Measurements from ENCODE around the gene FOXK1. TPM values are rescaled to one million over a fixed set of nuclear protein-coding genes. Genes with fewer than 3 reads are reported as not detected.
A peak's percentile ranks its signal among the peaks of the same experiment; 100 is the strongest.

Gene FOXK1
- total and polyA plus RNA-seq, 9 of the 15 experiments (the other 6 are each of a cell fraction or from before 2014, with no cell fraction given), result 0.32 to 45.5 (median 8.1) TPM

DNA sequence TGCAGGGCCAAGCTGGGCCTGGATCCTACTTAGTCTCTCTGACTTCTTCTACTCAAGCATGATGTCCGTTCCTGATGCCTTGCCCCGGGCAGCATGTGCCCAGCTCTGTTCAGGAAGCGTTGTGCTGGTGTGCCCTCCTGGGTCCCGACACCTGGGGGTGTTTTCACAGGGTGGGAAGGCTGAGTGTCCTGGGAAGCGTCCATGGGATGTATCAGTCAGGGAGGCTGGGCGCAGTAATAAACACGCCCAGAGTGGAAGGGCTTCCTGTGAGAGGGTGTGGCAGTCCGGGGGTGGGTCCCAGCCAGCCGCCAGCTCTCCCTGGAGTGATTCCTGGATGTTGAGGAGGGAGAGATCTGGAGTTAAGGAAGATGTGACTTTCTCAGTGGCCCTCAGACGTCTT is 29.0 kb downstream of the FOXK1 start:
- peaks cover 32% of the 10 kb centered on the region; the same call in 2 of the 3 replicates for H3K36me3 ChIP-seq (ENCODE audit: control insufficient read depth, insufficient read depth, low read length)
- WGBS (ENCODE audit: insufficient coverage, low coverage, missing lambda C conversion rate), result 97% methylated on average over 10 of the region's 10 CpGs
- BruUV-seq (replicated peaks), result no TSS peak

More for the DNA sequence above, 29.0 kb downstream of the FOXK1 start:
- in situ Hi-C loops (cut with MboI) (no loop called here), intact Hi-C loops (cut with micrococcal nuclease) (no loop called here)
- CTCF ChIA-PET (ENCODE audit: low intra/inter-chr PET ratio), result no interaction called here
- Histone ChIP-seq H3K9ac (ENCODE audit: insufficient read depth in 1 of 2, low read depth in 2 of 2, low read length in 2 of 2) (no peak overlapping the region), H2AFZ (ENCODE audit: low read depth, low read length) (no peak overlapping the region), H3K9me1 (ENCODE audit: control insufficient read depth, insufficient read depth, low read length) (peaks cover 17% of the 10 kb centered on the region), H3K4me1 (replicated peaks in 1 of 2; ENCODE audit: control insufficient read depth in 2 of 2, insufficient read depth in 2 of 2, low read length in 2 of 2) (peaks cover 14 to 31% of the 10 kb centered on the region in 2 experiments; a peak in 4 of 5 replicates), H3K79me2 (ENCODE audit: control insufficient read depth, insufficient read depth, low read length) (peaks cover 93% of the 10 kb centered on the region), H3K4me3 (no peak overlapping the region), H3K4me2 (ENCODE audit: insufficient read depth, low read length) (no peak overlapping the region), H3K27ac (ENCODE audit: extremely low read depth, low read depth, low read length) (no peak overlapping the region), H4K20me1 (replicated peaks; ENCODE audit: control insufficient read depth, insufficient read depth, low read length) (peaks cover 38% of the 10 kb centered on the region), H3K27me3 (ENCODE audit: control insufficient read depth in 2 of 2, insufficient read depth in 2 of 2, low read length in 2 of 2) (no peaks in the 10 kb centered on the region), H3K9me3 (replicated peaks; ENCODE audit: control insufficient read depth, insufficient read depth, low read depth, low read length) (peaks cover 4% of the 10 kb centered on the region)
- POLR2A ChIA-PET, result interaction anchor here (1.1 to 1.3 kb wide), 2 partner anchors 10 to 21 kb away, joined by 3 to 5 read pairs; no protein-coding TSS in a partner anchor
- TF ChIP-seq BCOR (IDR thresholded peaks at IDR 0.05), result 0 out of 2 replicates have a peak, but pooled peaks have one; percentile 24
- TF ChIP-seq FIP1L1 (IDR thresholded peaks at IDR 0.05; ENCODE audit: low read depth, low read length, poor library complexity, severe bottlenecking), result no peak
- TF ChIP-seq, protein P1, sequence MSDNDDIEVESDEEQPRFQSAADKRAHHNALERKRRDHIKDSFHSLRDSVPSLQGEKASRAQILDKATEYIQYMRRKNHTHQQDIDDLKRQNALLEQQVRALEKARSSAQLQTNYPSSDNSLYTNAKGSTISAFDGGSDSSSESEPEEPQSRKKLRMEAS (CRISPR knock-in tag; IDR thresholded peaks at IDR 0.05), result no peak
- 0 out of 4 replicates have a peak, but pooled peaks of 1 of the 2 experiments have one; percentile 14 for TF ChIP-seq KDM1A (IDR thresholded peaks at IDR 0.05)
- no peak for TF ChIP-seq ZNF583 (CRISPR knock-in tag; IDR thresholded peaks at IDR 0.05)
- TF ChIP-seq MTF1 (CRISPR knock-in tag; IDR thresholded peaks at IDR 0.05; ENCODE audit: borderline replicate concordance), result no peak
- TF ChIP-seq TRIM28 (IDR thresholded peaks at IDR 0.05), result peak; percentile 54; the same call in 1 of the 2 replicates
- TF ChIP-seq, protein P2, sequence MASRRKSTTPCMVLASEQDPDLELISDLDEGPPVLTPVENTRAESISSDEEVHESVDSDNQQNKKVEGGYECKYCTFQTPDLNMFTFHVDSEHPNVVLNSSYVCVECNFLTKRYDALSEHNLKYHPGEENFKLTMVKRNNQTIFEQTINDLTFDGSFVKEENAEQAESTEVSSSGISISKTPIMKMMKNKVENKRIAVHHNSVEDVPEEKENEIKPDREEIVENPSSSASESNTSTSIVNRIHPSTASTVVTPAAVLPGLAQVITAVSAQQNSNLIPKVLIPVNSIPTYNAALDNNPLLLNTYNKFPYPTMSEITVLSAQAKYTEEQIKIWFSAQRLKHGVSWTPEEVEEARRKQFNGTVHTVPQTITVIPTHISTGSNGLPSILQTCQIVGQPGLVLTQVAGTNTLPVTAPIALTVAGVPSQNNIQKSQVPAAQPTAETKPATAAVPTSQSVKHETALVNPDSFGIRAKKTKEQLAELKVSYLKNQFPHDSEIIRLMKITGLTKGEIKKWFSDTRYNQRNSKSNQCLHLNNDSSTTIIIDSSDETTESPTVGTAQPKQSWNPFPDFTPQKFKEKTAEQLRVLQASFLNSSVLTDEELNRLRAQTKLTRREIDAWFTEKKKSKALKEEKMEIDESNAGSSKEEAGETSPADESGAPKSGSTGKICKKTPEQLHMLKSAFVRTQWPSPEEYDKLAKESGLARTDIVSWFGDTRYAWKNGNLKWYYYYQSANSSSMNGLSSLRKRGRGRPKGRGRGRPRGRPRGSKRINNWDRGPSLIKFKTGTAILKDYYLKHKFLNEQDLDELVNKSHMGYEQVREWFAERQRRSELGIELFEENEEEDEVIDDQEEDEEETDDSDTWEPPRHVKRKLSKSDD (conservative IDR thresholded peaks at IDR 0.05; ENCODE audit: low read length), result no peak
- TF ChIP-seq NCOR1 (IDR thresholded peaks at IDR 0.05), result no peak
- TF ChIP-seq NCOA4 (IDR thresholded peaks at IDR 0.05; ENCODE audit: partially characterized antibody), result no peak
- TF ChIP-seq SRSF9 (IDR thresholded peaks at IDR 0.05; ENCODE audit: borderline replicate concordance, low read depth, low read length), result no peak
- TF ChIP-seq OTX1 (CRISPR knock-in tag; IDR thresholded peaks at IDR 0.05), result no peak
- TF ChIP-seq, protein P3, sequence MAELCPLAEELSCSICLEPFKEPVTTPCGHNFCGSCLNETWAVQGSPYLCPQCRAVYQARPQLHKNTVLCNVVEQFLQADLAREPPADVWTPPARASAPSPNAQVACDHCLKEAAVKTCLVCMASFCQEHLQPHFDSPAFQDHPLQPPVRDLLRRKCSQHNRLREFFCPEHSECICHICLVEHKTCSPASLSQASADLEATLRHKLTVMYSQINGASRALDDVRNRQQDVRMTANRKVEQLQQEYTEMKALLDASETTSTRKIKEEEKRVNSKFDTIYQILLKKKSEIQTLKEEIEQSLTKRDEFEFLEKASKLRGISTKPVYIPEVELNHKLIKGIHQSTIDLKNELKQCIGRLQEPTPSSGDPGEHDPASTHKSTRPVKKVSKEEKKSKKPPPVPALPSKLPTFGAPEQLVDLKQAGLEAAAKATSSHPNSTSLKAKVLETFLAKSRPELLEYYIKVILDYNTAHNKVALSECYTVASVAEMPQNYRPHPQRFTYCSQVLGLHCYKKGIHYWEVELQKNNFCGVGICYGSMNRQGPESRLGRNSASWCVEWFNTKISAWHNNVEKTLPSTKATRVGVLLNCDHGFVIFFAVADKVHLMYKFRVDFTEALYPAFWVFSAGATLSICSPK (IDR thresholded peaks at IDR 0.05; ENCODE audit: borderline replicate concordance), result no peak
- 0 out of 2 replicates have a peak, but pooled peaks have one; percentile 43 for TF ChIP-seq CBX1 (IDR thresholded peaks at IDR 0.05; ENCODE audit: low read depth)
- TF ChIP-seq, protein P4, sequence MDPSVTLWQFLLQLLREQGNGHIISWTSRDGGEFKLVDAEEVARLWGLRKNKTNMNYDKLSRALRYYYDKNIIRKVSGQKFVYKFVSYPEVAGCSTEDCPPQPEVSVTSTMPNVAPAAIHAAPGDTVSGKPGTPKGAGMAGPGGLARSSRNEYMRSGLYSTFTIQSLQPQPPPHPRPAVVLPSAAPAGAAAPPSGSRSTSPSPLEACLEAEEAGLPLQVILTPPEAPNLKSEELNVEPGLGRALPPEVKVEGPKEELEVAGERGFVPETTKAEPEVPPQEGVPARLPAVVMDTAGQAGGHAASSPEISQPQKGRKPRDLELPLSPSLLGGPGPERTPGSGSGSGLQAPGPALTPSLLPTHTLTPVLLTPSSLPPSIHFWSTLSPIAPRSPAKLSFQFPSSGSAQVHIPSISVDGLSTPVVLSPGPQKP (CRISPR knock-in tag; IDR thresholded peaks at IDR 0.05), result no peak
- no peak for TF ChIP-seq ZNF507 (tag; conservative IDR thresholded peaks at IDR 0.05)
- FAIRE-seq (no peak), ATAC-seq (no peak), DNase-seq (ENCODE audit: extremely low read depth in 1 of 4, low spot score in 3 of 4) (no peak)

Data from K562 (cell line).